Mucosa of gallbladder (tissue), 1 donor: ENCODE results near the gene CD37. TPM values are rescaled to one million over a fixed set of nuclear protein-coding genes. Genes with fewer than 3 reads are reported as not detected.
"Not testable (repeated sequence)": the region's sequence is repeated elsewhere in the genome, so short reads cannot be mapped to it uniquely, and the experiment has no call there.

Experiments
- DNase-seq: peaks from one replicate; pipeline ENCODE4 v3.0.0-alpha.2; 2020; ENCODE audit warnings: low spot score
- total RNA-seq: library from RNA; stranded (reverse); gene quantifications from one replicate; pipeline ENCODE4 v1.2.1, GENCODE V29; 2021
- donor health status: DM: no; HTN: no; CAD: no.

CD37 gene, protein sequence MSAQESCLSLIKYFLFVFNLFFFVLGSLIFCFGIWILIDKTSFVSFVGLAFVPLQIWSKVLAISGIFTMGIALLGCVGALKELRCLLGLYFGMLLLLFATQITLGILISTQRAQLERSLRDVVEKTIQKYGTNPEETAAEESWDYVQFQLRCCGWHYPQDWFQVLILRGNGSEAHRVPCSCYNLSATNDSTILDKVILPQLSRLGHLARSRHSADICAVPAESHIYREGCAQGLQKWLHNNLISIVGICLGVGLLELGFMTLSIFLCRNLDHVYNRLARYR
- total RNA-seq, result 27.5 TPM

DNA sequence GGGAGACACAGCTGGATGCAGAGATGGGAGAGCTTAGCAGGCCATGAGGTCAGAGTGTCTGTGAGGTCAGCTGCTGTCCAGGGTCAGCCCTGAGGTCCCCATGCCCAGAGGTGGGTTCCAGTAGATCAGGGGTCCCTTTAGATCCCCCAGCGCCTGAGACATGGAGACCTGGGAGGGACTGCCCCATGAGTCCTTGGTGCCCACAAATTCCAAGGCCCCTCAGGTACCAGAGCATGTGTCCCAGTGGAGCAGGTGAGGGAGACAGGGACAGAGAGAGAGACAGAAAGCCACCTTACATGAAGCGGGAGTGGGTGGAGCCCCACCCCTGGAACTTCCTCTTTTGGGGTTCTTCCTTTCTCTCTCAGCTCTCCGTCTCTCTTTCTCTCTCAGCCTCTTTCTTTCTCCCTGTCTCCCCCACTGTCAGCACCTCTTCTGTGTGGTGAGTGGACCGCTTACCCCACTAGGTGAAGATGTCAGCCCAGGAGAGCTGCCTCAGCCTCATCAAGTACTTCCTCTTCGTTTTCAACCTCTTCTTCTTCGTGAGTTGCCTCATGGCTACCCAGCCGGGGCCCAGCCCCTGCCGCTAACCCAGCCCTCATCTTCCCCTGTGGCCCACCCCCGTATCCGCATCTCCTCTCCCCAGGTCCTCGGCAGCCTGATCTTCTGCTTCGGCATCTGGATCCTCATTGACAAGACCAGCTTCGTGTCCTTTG is at the start of gene CD37:
CD37 (plus strand) TSS at position 336 of the 713 bp plus-strand sequence; CDS start at position 471, 135 bp downstream.
- no peak for DNase-seq

- DNase-seq, result no peak
These were observed 48.0 kb upstream of the CD37 start for GRCh38 chr19:49287141-49287770.

- not testable (repeated sequence) for DNase-seq
These were observed 47.0 kb upstream of the CD37 start for GRCh38 chr19:49288205-49288604.

GRCh38 chr19:49289286-49289685 is 45.9 kb upstream of the CD37 start:
- DNase-seq, result not testable (repeated sequence)

GRCh38 chr19:49290517-49290916 is 44.7 kb upstream of the CD37 start:
- no peak for DNase-seq

GRCh38 chr19:49294401-49294800 is 40.8 kb upstream of the CD37 start:
- DNase-seq, result no peak

DNA sequence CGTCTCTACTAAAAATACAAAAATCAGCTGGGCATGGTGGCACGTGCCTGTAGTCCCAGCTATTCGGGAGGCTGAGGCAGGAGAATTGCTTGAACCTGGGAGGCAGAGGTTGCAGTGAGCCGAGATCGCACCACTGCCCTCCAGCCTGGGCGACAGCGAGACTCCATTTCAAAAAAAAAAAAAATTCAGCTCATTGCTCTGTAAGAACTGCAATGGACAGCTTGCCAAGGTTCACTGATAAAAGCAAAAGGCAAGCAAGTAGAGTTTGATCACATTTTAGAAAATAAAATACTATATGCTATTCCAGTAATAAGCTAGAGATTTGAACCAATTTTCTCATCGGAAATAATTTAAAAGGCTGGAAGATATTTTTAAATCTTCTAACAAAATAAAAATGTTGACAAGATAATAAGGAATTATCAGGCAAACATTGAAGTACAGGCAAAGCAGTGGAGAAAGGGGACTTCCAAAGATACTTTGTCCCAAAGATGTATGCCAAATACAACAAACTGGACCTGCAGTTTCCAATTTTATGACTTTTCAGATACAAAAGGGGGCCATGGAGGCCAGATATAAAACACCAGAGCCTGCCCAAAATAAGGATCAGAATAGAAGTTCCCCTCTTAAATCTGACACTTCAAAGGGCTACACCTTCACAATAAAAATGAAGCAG is 39.9 kb upstream of the CD37 start:
- DNase-seq, result no peak

DNA sequence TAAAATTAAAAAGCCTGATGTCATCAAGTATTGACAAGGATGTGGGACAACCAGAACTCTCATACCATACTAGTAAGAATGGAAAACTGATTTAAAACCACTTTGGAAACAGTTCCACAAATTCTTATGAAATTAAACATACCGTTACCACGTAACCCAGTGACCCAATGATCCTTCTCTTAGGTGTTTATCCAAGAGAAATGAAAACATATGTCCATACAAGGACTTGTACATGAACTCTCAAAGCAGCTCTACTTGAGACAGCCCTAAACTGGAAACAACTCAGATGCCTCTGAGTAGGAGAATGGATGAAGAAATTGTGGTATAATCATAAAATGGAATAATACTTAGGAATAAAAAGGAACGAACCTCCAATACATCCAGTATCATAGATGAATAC is 37.8 kb upstream of the CD37 start:
- no peak for DNase-seq

DNA sequence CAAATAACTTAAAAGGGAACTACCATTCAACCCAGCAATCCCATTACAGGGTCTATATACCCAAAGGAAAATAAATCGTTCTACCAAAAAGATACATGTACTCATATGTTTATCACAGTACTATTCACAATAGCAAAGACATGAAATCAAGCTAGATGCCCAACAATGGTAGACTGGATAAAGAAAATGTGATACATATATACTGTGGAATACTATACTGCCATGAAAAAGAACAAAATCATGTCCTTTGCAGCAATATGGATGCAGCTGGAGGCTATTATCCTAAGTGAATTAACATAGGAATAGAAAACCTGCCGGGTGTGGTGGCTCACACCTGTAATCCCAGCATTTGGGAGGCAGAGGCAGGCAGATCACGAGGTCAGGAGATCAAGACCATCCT is 36.6 kb upstream of the CD37 start:
- DNase-seq, result not testable (repeated sequence)

DNA sequence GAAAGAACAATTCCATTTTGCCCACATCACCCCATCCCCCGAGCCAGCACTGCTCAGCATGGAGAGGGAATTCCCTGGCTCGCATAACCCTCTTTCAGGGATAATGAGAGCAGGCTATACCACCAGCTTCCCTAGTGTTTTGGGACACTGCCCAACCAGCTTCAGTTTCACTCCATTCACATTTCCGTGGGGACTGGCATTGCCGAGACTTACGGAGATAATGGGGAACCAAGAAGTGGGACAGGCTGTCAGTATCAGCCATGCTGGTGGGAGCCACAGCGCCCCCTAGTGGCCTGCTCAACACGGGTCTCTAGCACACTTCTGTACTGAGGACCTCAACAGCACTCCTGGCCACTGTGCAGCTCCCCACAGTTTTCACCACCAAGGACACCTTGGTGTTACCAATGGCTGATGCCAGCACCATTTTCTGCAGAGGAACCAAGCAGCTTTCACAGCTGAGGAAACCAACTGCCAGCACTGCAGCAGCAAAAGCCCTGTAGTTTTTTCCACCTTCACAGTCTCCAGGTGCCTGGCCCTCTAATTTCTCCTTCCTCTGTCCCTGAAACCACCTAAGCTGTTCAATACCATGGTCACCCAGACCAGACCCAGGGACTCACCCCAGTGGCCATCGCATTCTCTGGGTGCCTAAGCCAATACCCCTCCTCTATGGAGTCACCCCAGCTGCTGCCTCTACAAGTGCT is 33.9 kb upstream of the CD37 start:
- peak; percentile 77 for DNase-seq

DNA sequence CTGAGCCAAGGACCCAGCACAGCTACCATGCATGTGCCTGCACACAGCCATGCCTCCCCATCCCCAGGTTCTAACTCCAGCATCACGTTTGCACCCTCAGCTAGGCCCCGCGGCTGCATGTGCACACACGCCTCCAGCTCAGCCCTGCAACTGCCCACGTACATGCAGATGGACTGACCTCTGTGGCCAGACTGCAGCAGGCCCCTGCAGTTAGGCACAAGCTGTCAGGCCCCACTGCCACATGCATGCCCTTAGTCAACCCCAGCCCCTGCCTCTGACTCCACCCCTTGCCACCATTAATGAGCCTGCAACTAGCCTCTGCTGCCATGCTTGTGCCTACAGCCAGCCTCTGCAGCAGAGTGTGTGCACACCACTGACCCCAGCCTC is 33.3 kb upstream of the CD37 start:
- no peak for DNase-seq

DNA sequence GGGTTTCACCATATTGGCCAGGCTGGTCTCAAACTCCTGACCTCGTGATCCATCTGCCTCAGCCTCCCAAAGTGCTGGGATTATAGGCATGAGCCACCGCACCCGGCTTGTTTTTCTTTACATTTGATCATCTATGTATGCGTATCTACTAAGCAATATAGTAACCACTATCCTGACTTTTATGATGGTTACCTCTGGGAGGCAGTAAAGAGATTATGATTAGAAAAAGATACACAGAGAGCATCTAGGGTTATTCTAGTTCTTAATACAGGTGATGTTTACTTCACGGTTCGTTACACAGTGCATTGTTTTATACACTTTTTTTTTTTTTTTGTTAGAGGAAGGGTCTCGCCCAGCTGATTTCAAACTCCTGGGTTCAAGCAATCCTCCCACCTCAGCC is 28.5 kb upstream of the CD37 start:
- not testable (repeated sequence) for DNase-seq

- no peak for DNase-seq
These were observed 26.1 kb upstream of the CD37 start for GRCh38 chr19:49309087-49309486.

DNA sequence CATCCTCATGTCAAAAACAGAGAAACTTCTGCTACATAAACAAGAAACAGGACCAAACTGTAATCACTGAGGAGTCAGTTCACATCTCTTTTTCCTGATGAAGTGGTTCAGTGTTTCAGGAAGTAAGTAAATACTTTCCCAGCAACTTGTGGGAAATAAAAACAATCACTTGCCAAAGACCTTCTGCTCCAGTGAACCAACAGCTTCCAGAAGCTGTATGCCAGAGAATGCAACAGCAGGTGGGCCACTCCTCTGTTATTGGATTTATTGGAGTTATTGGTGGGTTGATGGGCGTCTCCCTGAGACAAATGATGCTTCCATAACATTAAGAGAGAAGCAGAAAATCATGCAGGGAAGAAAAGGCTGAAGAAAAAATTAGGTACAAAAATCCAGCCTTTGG is 20.1 kb upstream of the CD37 start:
- no peak for DNase-seq

- no peak for DNase-seq
These were observed 18.9 kb upstream of the CD37 start for GRCh38 chr19:49316284-49316683.

DNA sequence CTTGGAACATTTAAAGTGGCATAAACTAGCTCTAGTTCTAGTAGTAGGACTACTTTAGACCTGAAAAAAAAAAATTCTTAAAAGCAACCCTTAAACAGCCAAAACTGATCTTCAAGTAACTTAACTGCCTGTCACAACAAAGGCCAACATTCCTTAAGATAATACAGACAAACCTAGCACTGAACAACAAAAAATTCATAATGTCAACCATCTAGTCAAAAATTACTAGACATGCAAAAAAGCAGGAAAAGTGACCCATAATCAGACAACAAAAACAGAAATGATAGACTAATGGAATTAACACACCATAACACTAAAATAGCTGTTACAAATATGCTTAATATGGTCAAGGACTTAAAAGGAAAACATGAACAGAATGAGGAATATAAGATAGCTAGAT is 16.9 kb upstream of the CD37 start:
- DNase-seq, result no peak

DNA sequence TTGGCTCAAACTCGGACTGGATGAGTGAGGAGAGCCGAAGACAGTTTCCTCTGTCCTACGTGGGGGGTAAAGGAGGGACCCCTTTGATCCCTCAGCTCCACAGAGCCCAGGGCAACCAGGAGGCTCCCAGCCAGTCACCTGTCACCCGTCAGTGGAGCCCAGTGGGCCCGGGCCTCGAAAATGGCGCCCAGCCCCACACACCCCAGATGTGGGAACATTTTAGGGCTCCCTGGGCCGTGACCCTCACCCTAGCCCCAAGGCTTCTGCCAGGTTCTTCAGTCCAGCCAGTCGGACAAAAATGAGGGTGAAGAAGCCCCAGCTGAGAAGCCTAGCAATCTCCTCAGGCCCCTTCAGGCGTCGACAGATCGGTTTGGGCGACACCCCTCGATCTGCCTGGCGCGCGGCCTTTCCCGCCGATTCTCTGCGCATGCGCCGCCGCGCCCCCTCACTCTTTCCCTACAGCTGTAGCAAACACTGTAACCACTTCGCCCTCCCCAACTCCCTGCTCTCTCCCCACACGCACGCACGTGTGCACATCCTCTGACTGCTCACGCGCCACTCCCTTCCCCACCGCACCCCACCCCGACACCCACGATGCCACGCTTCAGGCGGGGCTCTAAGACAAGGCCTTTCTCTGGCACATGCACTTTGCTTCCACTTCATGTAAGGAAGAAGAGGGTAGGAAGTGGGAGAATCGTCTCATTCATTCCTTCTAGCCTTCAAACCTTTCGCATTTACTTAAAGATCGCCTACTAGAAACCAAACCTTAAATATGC is 10.2 kb upstream of the CD37 start, which contains the start of gene SLC6A16:
SLC6A16 (minus strand) TSS at position 391 of the 776 bp plus-strand sequence. CDS start 13,844 bp downstream, outside the sequence.
- no peak for DNase-seq

DNA sequence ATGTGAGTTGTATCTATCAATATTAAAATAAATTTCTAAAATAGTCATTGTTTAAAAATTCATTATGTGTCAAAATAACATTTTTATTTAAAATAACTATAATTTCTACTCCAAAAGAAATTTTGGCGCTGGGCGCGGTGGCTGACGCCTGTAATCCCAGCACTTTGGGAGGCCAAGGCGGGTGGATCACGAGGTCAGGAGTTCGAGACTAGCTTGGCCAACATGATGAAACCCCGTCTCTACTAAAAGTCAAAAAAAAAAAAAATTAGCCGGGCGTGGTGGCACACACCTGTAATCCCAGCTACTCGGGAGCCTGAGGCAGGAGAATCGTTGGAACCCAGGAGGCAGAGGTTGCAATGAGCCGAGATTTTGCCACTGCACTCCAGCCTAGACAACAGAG is 9.4 kb upstream of the CD37 start:
- not testable (repeated sequence) for DNase-seq

GRCh38 chr19:49326165-49326704 is 9.0 kb upstream of the CD37 start:
- DNase-seq, result no peak

GRCh38 chr19:49327878-49328544 is 7.2 kb upstream of the CD37 start:
- DNase-seq, result no peak
